ES-I3 (cell line): Measurements from ENCODE around the gene FREM2.

Source experiments
- H3K36me3 ChIP-seq: 2 replicates; pipeline ENCODE4 v1.6.1; 2013; ENCODE audit warnings: mild to moderate bottlenecking, low read length, control low read depth, moderate library complexity; ENCODE audit not compliant: insufficient read depth
- H3K4me1 ChIP-seq: 2 replicates; pipeline ENCODE4 v1.6.1; 2013; ENCODE audit warnings: mild to moderate bottlenecking, control low read depth, low read length; ENCODE audit not compliant: insufficient read depth
- H3K9ac ChIP-seq: 2 replicates; pipeline ENCODE4 v1.6.1; 2013; ENCODE audit warnings: low read depth, mild to moderate bottlenecking, low read length, moderate library complexity
- H3K9me3 ChIP-seq: 2 replicates; pipeline ENCODE4 v1.6.1; 2013; ENCODE audit warnings: mild to moderate bottlenecking, low read length, moderate library complexity; ENCODE audit not compliant: control insufficient read depth, insufficient read depth

Gene FREM2

GRCh38 chr13:38763446-38764381 lies 76.8 kb downstream of the FREM2 start:
- Histone ChIP-seq H3K9me3 (no peaks in the 10 kb centered on the region), H3K9ac (no peak overlapping the region), H3K4me1 (peaks cover 4% of the 10 kb centered on the region; the same call in 1 of the 2 replicates), H3K36me3 (no peaks in the 10 kb centered on the region)

- H3K9me3 ChIP-seq: no peaks in the 10 kb centered on the region
- H3K9ac ChIP-seq: no peak overlapping the region
- peaks cover 8% of the 10 kb centered on the region; the same call in 1 of the 2 replicates for H3K4me1 ChIP-seq
- no peaks in the 10 kb centered on the region for H3K36me3 ChIP-seq
These were observed 79.9 kb downstream of the FREM2 start for GRCh38 chr13:38766799-38767198.

GRCh38 chr13:38767506-38768265 lies 80.8 kb downstream of the FREM2 start:
- Histone ChIP-seq H3K9me3 (no peaks in the 10 kb centered on the region), H3K9ac (no peak overlapping the region), H3K36me3 (no peaks in the 10 kb centered on the region), H3K4me1 (peaks cover 8% of the 10 kb centered on the region; the same call in 1 of the 2 replicates)

GRCh38 chr13:38769526-38769925 lies 82.6 kb downstream of the FREM2 start:
- no peaks in the 10 kb centered on the region for H3K36me3 ChIP-seq
- H3K4me1 ChIP-seq: peaks cover 5% of the 10 kb centered on the region; the same call in 1 of the 2 replicates
- H3K9me3 ChIP-seq: no peaks in the 10 kb centered on the region
- no peak overlapping the region for H3K9ac ChIP-seq

- H3K4me1 ChIP-seq: peaks cover 5% of the 10 kb centered on the region; the same call in 1 of the 2 replicates
- H3K9ac ChIP-seq: no peak overlapping the region
- H3K36me3 ChIP-seq: no peaks in the 10 kb centered on the region
- no peaks in the 10 kb centered on the region for H3K9me3 ChIP-seq
These were observed 88.2 kb downstream of the FREM2 start for GRCh38 chr13:38775085-38775484.

- Histone ChIP-seq H3K9me3 (no peaks in the 10 kb centered on the region), H3K4me1 (no peaks in the 10 kb centered on the region), H3K9ac (no peak overlapping the region), H3K36me3 (no peaks in the 10 kb centered on the region)
These were observed 90.7 kb downstream of the FREM2 start for GRCh38 chr13:38777347-38778119.

- H3K9me3 ChIP-seq: no peaks in the 10 kb centered on the region
- H3K4me1 ChIP-seq: no peaks in the 10 kb centered on the region
- H3K9ac ChIP-seq: no peak overlapping the region
- no peaks in the 10 kb centered on the region for H3K36me3 ChIP-seq
These were observed 94.7 kb downstream of the FREM2 start for GRCh38 chr13:38781539-38781938.

GRCh38 chr13:38784036-38784880 lies 97.4 kb downstream of the FREM2 start:
- H3K9me3 ChIP-seq: no peaks in the 10 kb centered on the region
- H3K4me1 ChIP-seq: no peaks in the 10 kb centered on the region
- H3K9ac ChIP-seq: no peak overlapping the region
- no peaks in the 10 kb centered on the region for H3K36me3 ChIP-seq

- Histone ChIP-seq H3K36me3 (no peaks in the 10 kb centered on the region), H3K4me1 (no peaks in the 10 kb centered on the region), H3K9me3 (no peaks in the 10 kb centered on the region), H3K9ac (no peak overlapping the region)
These were observed 98.2 kb downstream of the FREM2 start for GRCh38 chr13:38785042-38785441.

- Histone ChIP-seq H3K4me1 (no peaks in the 10 kb centered on the region), H3K9ac (no peak overlapping the region), H3K36me3 (no peaks in the 10 kb centered on the region)
These were observed 98.6 kb downstream of the FREM2 start for GRCh38 chr13:38785490-38785889.

GRCh38 chr13:38787550-38787949 lies 100.7 kb downstream of the FREM2 start:
- Histone ChIP-seq H3K36me3 (no peaks in the 10 kb centered on the region), H3K4me1 (no peaks in the 10 kb centered on the region), H3K9me3 (no peaks in the 10 kb centered on the region), H3K9ac (no peak overlapping the region)

More at GRCh38 chr13:38785490-38785889, 98.6 kb downstream of the FREM2 start:
- no peaks in the 10 kb centered on the region for H3K9me3 ChIP-seq

- Histone ChIP-seq H3K36me3 (no peaks in the 10 kb centered on the region), H3K4me1 (no peaks in the 10 kb centered on the region), H3K9me3 (no peaks in the 10 kb centered on the region), H3K9ac (no peak overlapping the region)
These were observed 110.0 kb downstream of the FREM2 start for GRCh38 chr13:38796890-38797289.

- Histone ChIP-seq H3K36me3 (no peaks in the 10 kb centered on the region), H3K9ac (no peak overlapping the region), H3K9me3 (no peaks in the 10 kb centered on the region; the same call in 1 of the 2 replicates)
These were observed 116.7 kb downstream of the FREM2 start for GRCh38 chr13:38803531-38803930.

More at GRCh38 chr13:38803531-38803930, 116.7 kb downstream of the FREM2 start:
- peaks cover 24% of the 10 kb centered on the region for H3K4me1 ChIP-seq
